ENCODE results near the gene TEFM.
"Not testable (repeated sequence)": the region's sequence is repeated elsewhere in the genome, so short reads cannot be mapped to it uniquely, and the experiment has no call there.

TEFM gene

DNA sequence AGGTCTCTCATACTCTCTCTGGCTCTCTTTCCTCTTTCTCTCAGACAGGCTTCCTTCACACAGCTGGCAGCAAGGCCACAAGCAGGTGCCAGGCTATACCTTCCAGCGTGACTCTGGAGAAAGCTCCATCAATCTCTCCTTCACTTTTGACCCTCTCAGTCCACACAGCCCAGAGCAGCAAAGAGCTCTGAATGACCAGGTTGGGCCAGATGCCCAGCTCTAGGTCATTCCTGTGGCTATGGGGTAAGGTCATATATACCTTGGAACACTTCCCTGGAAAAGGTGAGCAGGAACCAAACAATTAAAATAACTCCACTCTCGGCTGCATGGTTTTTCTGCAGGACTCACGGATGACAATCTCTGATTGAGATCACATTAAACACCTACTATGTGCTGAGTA, 24.5 kb upstream of the TEFM start:
- no peak for TF ChIP-seq EZH2phosphoT487 (IDR thresholded peaks at IDR 0.05; ENCODE audit: borderline replicate concordance, low read length)
- TF ChIP-seq, protein P1, sequence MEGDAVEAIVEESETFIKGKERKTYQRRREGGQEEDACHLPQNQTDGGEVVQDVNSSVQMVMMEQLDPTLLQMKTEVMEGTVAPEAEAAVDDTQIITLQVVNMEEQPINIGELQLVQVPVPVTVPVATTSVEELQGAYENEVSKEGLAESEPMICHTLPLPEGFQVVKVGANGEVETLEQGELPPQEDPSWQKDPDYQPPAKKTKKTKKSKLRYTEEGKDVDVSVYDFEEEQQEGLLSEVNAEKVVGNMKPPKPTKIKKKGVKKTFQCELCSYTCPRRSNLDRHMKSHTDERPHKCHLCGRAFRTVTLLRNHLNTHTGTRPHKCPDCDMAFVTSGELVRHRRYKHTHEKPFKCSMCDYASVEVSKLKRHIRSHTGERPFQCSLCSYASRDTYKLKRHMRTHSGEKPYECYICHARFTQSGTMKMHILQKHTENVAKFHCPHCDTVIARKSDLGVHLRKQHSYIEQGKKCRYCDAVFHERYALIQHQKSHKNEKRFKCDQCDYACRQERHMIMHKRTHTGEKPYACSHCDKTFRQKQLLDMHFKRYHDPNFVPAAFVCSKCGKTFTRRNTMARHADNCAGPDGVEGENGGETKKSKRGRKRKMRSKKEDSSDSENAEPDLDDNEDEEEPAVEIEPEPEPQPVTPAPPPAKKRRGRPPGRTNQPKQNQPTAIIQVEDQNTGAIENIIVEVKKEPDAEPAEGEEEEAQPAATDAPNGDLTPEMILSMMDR (IDR thresholded peaks at IDR 0.05; ENCODE audit: low read depth, low read length, poor library complexity, severe bottlenecking): no peak
- Histone ChIP-seq H3K79me2 (ENCODE audit: control insufficient read depth, low read length) (no peaks in the 10 kb centered on the region), H3K4me3 (ENCODE audit: low read length) (no peak overlapping the region)

DNA sequence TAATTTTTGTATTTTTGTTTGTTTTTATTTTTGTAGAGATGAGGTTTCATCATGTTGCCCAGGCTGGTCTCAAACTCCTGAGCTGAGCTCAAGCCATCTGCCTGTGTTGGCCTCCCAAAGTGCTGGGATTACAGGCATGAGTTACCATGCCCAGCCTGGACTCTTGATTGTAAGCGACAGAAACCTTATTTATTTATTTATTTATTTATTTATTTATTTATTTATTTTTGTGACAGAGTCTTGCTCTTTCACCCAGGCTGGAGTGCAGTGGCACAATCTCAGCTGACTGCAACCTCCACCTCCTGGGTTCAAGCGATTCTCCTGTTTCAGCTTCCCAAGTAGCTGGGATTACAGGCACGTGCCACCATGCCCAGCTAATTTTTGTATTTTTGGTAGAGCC, 23.8 kb upstream of the TEFM start:
- not testable (repeated sequence) for H3K4me1 ChIP-seq (ENCODE audit: control insufficient read depth, low read length); H3K4me3 ChIP-seq (ENCODE audit: low read length); H3K9me2 ChIP-seq (replicated peaks; ENCODE audit: control insufficient read depth, low read length); H3K36me3 ChIP-seq (ENCODE audit: control insufficient read depth, low read length); H3F3A ChIP-seq (ENCODE audit: control insufficient read depth, insufficient read depth); H4K20me1 ChIP-seq (ENCODE audit: control insufficient read depth, insufficient read depth, low read depth, low read length); H3K4me2 ChIP-seq (ENCODE audit: low read length); H3K79me2 ChIP-seq (ENCODE audit: control insufficient read depth, low read length); H3K27me3 ChIP-seq (ENCODE audit: control insufficient read depth, low read length); H3K9me3 ChIP-seq (ENCODE audit: control insufficient read depth, insufficient read depth, low read length); H3K27ac ChIP-seq (ENCODE audit: low read depth, low read length)

More for the DNA sequence above, 24.5 kb upstream of the TEFM start:
- H3K4me1 ChIP-seq (ENCODE audit: control insufficient read depth, low read length): peaks cover 5% of the 10 kb centered on the region
- no peaks in the 10 kb centered on the region for H4K20me1 ChIP-seq (ENCODE audit: control insufficient read depth, insufficient read depth, low read depth, low read length)
- no peaks in the 10 kb centered on the region for H3K36me3 ChIP-seq (ENCODE audit: control insufficient read depth, low read length)
- H3F3A ChIP-seq (ENCODE audit: control insufficient read depth, insufficient read depth): no peaks in the 10 kb centered on the region
- no peak overlapping the region for H3K27ac ChIP-seq (ENCODE audit: low read depth, low read length)
- no peaks in the 10 kb centered on the region for H3K9me2 ChIP-seq (replicated peaks; ENCODE audit: control insufficient read depth, low read length)
- H3K4me2 ChIP-seq (ENCODE audit: low read length): no peak overlapping the region
- H3K27me3 ChIP-seq (ENCODE audit: control insufficient read depth, low read length): no peaks in the 10 kb centered on the region
- H3K9me3 ChIP-seq (ENCODE audit: control insufficient read depth, insufficient read depth, low read length): no peaks in the 10 kb centered on the region

DNA sequence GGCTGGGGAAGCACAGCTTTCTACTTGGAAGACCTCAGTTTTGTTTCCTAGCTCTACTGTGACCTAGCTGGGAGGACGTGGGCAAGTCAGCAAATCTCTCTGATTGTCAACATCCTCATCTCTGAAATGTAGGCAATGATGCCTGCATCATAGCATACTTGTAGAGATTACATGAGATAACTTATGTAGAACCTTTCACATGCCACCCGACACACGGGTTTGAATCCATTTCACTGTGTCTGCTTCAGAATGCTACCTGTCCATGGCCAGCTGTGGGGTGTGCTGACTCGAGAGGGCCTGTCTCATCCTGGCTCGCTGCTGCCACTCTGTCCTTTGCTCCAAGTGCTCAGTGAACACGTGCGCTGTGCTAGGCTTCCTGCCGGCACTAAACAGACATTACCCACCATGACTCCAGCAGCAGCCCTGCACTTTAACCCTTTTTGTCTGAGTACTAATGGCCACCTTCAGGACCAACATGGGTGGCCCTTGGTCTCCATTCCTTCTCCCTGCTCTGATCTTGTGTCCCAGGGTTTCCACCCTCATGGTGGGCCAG, 23.1 kb upstream of the TEFM start:
- TF ChIP-seq, protein P1 (IDR thresholded peaks at IDR 0.05; ENCODE audit: low read depth, low read length, poor library complexity, severe bottlenecking): no peak
- Histone ChIP-seq H3K4me3 (ENCODE audit: low read length) (no peak overlapping the region), H3K4me1 (ENCODE audit: control insufficient read depth, low read length) (peaks cover 5% of the 10 kb centered on the region), H3K9me2 (replicated peaks; ENCODE audit: control insufficient read depth, low read length) (no peaks in the 10 kb centered on the region), H3K4me2 (ENCODE audit: low read length) (no peak overlapping the region), H3K27me3 (ENCODE audit: control insufficient read depth, low read length) (peaks cover 5% of the 10 kb centered on the region; the same call in 1 of the 2 replicates), H3F3A (ENCODE audit: control insufficient read depth, insufficient read depth) (no peaks in the 10 kb centered on the region), H3K27ac (ENCODE audit: low read depth, low read length) (no peak overlapping the region), H3K79me2 (ENCODE audit: control insufficient read depth, low read length) (no peaks in the 10 kb centered on the region), H4K20me1 (ENCODE audit: control insufficient read depth, insufficient read depth, low read depth, low read length) (no peaks in the 10 kb centered on the region), H3K36me3 (ENCODE audit: control insufficient read depth, low read length) (no peaks in the 10 kb centered on the region), H3K9me3 (ENCODE audit: control insufficient read depth, insufficient read depth, low read length) (no peaks in the 10 kb centered on the region)

DNA sequence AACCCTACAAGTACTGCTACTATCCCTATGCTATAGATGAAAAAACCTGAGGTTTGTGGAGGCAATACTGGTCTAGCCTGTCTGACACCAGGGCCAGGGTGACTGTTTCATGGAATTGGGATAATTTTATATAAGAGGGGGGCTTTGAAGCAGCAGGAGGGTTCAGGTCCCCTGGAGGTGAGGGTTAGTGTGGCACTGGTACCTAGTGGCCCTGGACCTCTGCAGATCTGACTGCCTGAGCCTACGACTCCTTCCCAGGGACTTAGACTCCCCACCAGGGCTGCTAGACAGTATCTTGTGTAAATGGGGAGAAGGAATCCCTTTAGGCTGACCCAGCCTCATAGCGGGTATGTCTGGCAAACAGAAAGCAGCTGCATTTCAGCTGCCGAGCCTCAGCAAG, 22.5 kb upstream of the TEFM start:
- TF ChIP-seq, protein P1 (IDR thresholded peaks at IDR 0.05; ENCODE audit: low read depth, low read length, poor library complexity, severe bottlenecking): no peak
- TF ChIP-seq EZH2phosphoT487 (IDR thresholded peaks at IDR 0.05; ENCODE audit: borderline replicate concordance, low read length): no peak
- no peaks in the 10 kb centered on the region for H3K36me3 ChIP-seq (ENCODE audit: control insufficient read depth, low read length)
- no peak overlapping the region for H3K27ac ChIP-seq (ENCODE audit: low read depth, low read length)
- H3K9me2 ChIP-seq (replicated peaks; ENCODE audit: control insufficient read depth, low read length): no peaks in the 10 kb centered on the region
- peaks cover 5% of the 10 kb centered on the region for H3K4me1 ChIP-seq (ENCODE audit: control insufficient read depth, low read length)
- H3K79me2 ChIP-seq (ENCODE audit: control insufficient read depth, low read length): no peaks in the 10 kb centered on the region
- no peaks in the 10 kb centered on the region for H4K20me1 ChIP-seq (ENCODE audit: control insufficient read depth, insufficient read depth, low read depth, low read length)
- no peak overlapping the region for H3K4me2 ChIP-seq (ENCODE audit: low read length)
- H3F3A ChIP-seq (ENCODE audit: control insufficient read depth, insufficient read depth): no peaks in the 10 kb centered on the region
- H3K4me3 ChIP-seq (ENCODE audit: low read length): no peak overlapping the region
- no peaks in the 10 kb centered on the region for H3K9me3 ChIP-seq (ENCODE audit: control insufficient read depth, insufficient read depth, low read length)
- peaks cover 6% of the 10 kb centered on the region; the same call in 1 of the 2 replicates for H3K27me3 ChIP-seq (ENCODE audit: control insufficient read depth, low read length)

Data from DOHH2 (cell line).